H4 (cell line): ENCODE measurements around the gene DHRSX. TPM values are rescaled to one million over a fixed set of nuclear protein-coding genes. Genes with fewer than 3 reads are reported as not detected.
"Not testable (repeated sequence)": the region's sequence is repeated elsewhere in the genome, so short reads cannot be mapped to it uniquely, and the experiment has no call there.

Source experiments
- DNase-seq: peaks from one replicate; pipeline ENCODE4 v3.0.0-alpha.2; 2015; ENCODE audit warnings: low spot score
- total RNA-seq: library from RNA; depleted of rRNA; stranded (reverse); fragments of >200 nt; shearing (Covaris generic); gene quantifications from 2 replicates; pipeline ENCODE4 v1.2.3, GENCODE V29; 2014

Gene DHRSX
- total RNA-seq, 1 experiment from 2014 or later = 37.1 TPM

DNA sequence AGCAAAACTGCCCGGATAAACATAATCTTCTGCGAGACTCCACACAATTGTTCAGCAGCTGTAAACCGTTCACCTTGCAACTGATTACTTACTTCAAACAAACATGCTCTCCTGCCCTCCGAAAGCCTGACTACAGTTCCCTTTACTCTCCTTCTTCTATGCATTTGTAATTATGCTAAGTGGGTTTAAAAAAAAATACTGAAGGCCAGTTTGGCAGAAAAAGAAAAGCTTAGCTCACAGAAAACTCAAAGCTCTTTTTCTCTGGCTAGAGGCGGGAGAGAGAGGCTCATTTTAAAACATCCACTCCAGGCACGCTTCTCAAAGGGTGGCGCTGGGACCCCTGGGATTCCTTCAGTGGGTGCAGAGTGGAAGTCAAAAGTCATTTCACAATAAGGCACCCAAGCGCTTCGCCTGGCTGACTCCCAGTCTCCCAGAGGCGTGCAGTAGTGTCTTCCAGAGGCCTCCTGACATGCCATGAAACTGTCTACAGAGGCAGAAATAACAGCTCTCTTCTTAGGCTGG, 1.9 kb downstream of the DHRSX start:
- DNase-seq = no peak

GRCh38 chrX:2497961-2498780, 2.6 kb downstream of the DHRSX start:
- no peak for DNase-seq

DNA sequence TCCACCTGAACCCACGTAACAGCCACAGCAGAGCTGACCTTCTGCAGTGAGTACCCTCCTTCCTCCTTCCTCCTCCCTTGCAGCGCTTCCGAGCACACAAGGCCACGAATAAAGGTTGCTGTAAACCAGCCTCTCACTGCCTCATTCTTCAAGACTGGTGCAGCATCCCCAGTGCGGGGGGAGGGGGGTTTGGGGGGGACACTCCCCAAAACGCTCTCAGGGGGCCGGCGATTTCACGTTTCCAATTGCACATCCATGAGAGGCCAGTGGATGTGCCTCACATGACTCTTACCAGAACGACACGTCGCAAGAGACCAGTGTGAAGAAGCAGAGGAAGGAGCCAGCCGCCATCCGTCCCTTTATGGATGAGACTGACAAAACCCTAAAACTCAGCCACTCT, 5.2 kb downstream of the DHRSX start:
- no peak for DNase-seq

- DNase-seq = no peak
Measured at GRCh38 chrX:2492531-2493218, 8.1 kb downstream of the DHRSX start.

DNA sequence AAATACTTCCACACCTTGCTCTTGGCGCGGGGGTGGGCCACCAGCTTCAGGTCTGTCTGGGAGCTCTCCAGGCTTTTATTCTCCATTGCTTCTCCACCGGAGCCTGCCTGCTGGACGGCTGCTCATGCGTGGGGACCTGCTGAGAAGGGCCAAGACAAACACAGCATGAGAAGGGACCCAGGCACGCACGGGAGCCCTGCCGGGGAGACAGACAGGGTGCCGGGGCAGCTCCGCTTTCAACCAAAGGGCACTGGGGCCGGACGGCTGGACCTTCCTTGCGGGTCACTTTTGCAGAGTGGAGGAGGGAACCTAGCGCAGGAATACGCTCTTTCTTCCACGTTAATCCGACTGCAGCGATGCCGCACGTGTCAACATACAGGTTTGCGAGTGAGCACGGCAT, 10.1 kb downstream of the DHRSX start:
- no peak for DNase-seq

GRCh38 chrX:2489446-2490445, 11.0 kb downstream of the DHRSX start:
- no peak for DNase-seq

- no peak for DNase-seq
Measured at GRCh38 chrX:2488621-2489285, 12.0 kb downstream of the DHRSX start.

DNA sequence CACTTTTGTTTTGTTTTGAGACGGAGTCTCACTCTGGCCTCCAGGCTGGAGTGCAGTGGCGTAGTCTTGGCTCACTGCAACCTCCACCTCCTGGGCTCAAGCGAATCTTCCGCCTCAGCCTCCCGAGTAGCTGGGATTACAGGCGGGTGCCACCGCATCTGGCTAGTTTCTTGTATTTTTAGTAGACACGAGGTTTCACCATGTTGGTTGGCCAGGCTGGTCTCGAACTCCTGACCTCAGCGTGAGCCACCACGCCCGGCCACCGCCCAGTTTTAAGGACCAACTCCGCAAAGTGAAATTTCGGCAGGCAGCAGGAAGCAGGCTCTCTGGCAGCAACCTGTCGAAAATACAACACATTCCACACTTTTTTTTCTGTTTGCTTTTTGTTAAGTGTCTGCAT, 13.4 kb downstream of the DHRSX start:
- DNase-seq = no peak

GRCh38 chrX:2486476-2487133, 14.2 kb downstream of the DHRSX start:
- DNase-seq = no peak

GRCh38 chrX:2485789-2486345, 14.9 kb downstream of the DHRSX start:
- DNase-seq = no peak

GRCh38 chrX:2484721-2485648, 15.8 kb downstream of the DHRSX start:
- DNase-seq = no peak

GRCh38 chrX:2484256-2484655, 16.5 kb downstream of the DHRSX start:
- no peak for DNase-seq

GRCh38 chrX:2483398-2484060, 17.2 kb downstream of the DHRSX start:
- DNase-seq = no peak

- not testable (repeated sequence) for DNase-seq
Measured at GRCh38 chrX:2481597-2481996, 19.2 kb downstream of the DHRSX start.

DNA sequence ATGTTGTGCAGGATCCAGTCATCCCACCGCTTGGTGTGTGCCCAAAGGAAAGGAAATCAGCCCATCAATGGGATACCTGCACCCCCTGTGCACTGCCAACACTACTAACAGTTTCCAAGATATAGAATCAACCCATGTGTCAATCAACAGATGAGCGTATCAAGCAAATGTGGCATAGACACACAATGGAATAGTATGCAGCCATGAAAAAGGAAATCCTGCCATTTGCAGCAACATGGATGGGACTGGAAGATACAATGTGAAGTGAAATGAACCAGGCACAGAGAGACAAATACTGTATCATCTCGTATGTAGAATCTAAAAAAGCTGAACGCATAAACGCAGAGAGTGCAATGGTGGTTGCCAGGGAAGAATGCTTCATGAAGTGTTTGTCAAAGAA, 20.8 kb downstream of the DHRSX start:
- DNase-seq = not testable (repeated sequence)

DNA sequence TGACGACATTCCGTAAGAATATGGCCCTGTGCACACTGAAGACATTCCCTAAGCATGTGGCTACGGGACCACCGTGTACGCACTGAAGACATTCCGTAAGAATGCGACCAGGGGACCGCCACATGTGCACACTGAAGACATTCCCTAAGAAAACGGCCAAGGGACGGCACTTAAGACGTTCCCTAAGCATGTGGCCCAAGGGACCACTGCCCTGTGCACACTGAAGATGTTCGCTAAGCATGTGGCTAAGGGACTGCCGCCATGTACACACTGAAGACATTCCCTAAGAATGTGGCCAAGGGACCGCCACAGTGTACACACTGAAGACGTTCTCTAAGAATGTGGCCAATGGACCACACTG, 21.4 kb downstream of the DHRSX start:
- no peak for DNase-seq

- DNase-seq = no peak
Measured at GRCh38 chrX:2478546-2479419, 22.0 kb downstream of the DHRSX start.

DNA sequence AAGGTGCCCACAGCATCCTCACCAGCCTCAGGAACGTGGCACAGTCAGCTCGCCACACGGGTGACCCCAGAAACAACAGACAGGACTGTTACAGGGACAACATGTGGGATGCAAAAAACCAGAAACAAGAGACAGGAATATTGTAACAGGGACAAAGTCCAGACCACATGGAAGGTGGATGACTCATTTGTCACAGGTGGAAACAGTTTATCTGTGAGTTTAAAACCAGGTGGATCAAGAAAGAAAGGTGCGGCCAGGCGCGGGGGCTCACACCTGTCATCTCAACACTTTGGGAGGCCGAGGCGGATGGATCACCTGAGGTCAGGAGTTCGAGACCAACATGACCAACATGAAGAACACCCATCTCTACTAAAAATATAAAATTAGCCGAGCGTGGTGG, 23.5 kb downstream of the DHRSX start:
- DNase-seq = not testable (repeated sequence)
